Activated CD8-positive, alpha-beta memory T cell treated with anti-CD3 and anti-CD28 coated beads, Interleukin-2, amount 50 U/mL, for 48 hours (primary cell): ENCODE measurements around the gene KLHL3.

Experiments
- DNase-seq: peaks from one replicate; pipeline ENCODE4 v3.0.0-alpha.2; 2020

KLHL3 gene

DNA sequence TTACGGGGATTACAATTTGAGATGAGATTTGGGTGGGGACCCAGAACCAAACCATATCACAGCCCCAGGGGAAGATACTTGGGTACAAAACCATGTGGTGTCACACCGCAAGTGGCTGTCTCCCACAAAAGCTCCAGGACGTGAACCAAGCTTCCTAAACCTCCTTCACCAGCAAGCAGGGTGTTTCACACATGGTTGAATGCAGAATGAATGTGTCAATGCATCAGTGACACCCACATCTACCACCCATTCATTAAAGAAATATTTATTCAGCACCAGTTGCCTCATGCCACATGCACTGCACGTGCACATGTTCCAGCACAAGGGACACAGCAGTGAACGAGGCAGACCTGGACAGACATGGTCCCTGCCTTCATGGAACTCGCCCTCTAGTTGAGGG, 165.8 kb downstream of the KLHL3 start:
- DNase-seq, result no peak
